SK-N-MC (cell line): ENCODE data around the gene TOMM7.
A peak's percentile ranks its signal among the peaks of the same experiment; 100 is the strongest.
"Not testable (repeated sequence)": the region's sequence is repeated elsewhere in the genome, so short reads cannot be mapped to it uniquely, and the experiment has no call there.

Experiments used
- DNase-seq: peaks from one replicate; pipeline ENCODE4 v3.0.0-alpha.2; 2011; ENCODE audit warnings: low read depth, low spot score
- H3K27ac ChIP-seq: fragments of 200-600 bp; sonication (generic); 2 replicates; pipeline ENCODE4 v1.5.1; 2016; ENCODE audit warnings: mixed run types
- H3K36me3 ChIP-seq: fragments of 200-600 bp; sonication (generic); 2 replicates; pipeline ENCODE4 v1.6.1; 2017; ENCODE audit warnings: antibody characterized with exemption, low read length, mixed read lengths; ENCODE audit not compliant: insufficient read depth
- H3K4me3 ChIP-seq: fragments of 200-600 bp; sonication (generic); 2 replicates; pipeline ENCODE4 v1.5.1; 2016
- H3K9ac ChIP-seq: fragments of 200-600 bp; sonication (generic); 2 replicates; pipeline ENCODE4 v1.8.0; 2017; ENCODE audit warnings: mixed run types, mixed read lengths; ENCODE audit not compliant: insufficient read length
- H3K9me3 ChIP-seq: fragments of 200-600 bp; sonication (generic); 2 replicates; pipeline ENCODE4 v1.6.1; 2017; ENCODE audit warnings: low read depth, mild to moderate bottlenecking, antibody characterized with exemption, low read length, moderate library complexity, mixed read lengths
- EZH2 ChIP-seq: fragments of 200-600 bp; sonication (generic); IDR thresholded peaks from one replicate; pipeline ENCODE4 v1.6.1; 2017; ENCODE audit warnings: antibody characterized with exemption
- FOXP2 ChIP-seq: optimal IDR thresholded peaks from 2 replicates; pipeline ENCODE3; 2011; ENCODE audit warnings: mild to moderate bottlenecking, moderate library complexity; ENCODE audit not compliant: insufficient read depth; ENCODE audit errors: extremely low read length, control extremely low read depth
- POLR2AphosphoS5 ChIP-seq: IDR thresholded peaks from 2 replicates; pipeline ENCODE4 v1.6.1; 2012; ENCODE audit warnings: mild to moderate bottlenecking, low read depth, low read length, borderline replicate concordance

The TOMM7 gene

GRCh38 chr7:22858274-22858639 lies 35.6 kb upstream of the TOMM7 start:
- Histone ChIP-seq H3K36me3 (peaks cover 54% of the 10 kb centered on the region), H3K4me3 (no peak overlapping the region), H3K9me3 (no peaks in the 10 kb centered on the region), H3K27ac (peak overlapping the region; percentile 69), H3K9ac (no peak overlapping the region)
- DNase-seq, result no peak
- no peak for TF ChIP-seq POLR2AphosphoS5
- TF ChIP-seq EZH2, result no peak
- no peak for TF ChIP-seq FOXP2

- DNase-seq, result no peak
- Histone ChIP-seq H3K4me3 (peak overlapping the region; percentile 98), H3K9ac (peak overlapping the region; percentile 99), H3K9me3 (no peaks in the 10 kb centered on the region), H3K36me3 (peaks cover 49% of the 10 kb centered on the region), H3K27ac (peak overlapping the region; percentile 92)
- TF ChIP-seq FOXP2, result no peak
- no peak for TF ChIP-seq EZH2
Observed at GRCh38 chr7:22856416-22856815, 33.8 kb upstream of the TOMM7 start.

GRCh38 chr7:22855049-22855392 lies 32.4 kb upstream of the TOMM7 start:
- H3K27ac ChIP-seq, result peak overlapping the region; percentile 92
- peak overlapping the region; percentile 98 for H3K4me3 ChIP-seq
- TF ChIP-seq POLR2AphosphoS5 (no peak), EZH2 (no peak), FOXP2 (no peak)
- H3K9me3 ChIP-seq, result no peaks in the 10 kb centered on the region
- peak overlapping the region; percentile 99 for H3K9ac ChIP-seq
- peaks cover 38% of the 10 kb centered on the region for H3K36me3 ChIP-seq
- DNase-seq, result no peak

DNA sequence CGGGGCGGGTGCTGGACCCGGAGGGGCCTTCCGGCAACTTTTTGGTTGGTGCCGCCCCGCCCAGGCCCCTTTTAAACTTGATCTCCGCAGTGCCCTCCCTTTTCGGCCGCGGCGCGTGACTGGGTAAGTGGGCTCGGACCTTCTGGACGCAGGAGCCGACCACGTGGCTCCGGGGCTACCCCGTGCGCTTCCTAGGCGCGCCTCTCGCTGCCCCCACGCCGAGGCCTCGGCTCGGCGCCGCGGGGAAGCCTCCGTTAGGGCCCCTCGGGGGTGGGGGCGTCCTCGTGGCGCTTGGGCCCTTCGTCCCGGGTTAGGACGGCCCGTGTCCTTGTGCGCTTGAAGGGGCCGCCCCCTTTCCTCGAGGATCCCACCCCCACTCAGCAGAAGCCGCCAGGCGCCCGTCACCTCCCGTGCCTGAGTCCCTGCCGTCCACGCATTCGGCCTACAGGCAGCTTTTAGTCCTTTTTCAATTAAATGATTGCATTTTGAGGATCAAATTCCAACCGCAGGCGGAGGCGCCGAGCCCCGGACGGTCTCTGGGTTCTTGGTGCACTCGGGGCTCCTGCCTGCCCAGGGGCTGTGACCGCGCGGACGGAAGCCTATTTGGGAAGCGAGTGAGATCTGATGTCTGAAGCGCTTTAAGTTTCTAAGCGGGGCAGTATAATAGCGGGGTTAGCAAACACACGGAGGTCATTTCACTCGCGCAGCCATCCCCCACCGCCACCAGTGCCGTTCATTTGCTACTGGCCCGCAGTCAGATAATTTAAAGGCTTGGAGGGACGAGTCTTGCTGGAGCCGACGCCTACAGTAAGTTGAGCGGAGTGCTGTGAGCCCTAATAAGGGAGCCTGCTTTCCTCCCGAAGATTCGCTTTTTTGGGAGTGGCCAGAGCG lies 31.8 kb upstream of the TOMM7 start:
- TF ChIP-seq EZH2 (no peak), POLR2AphosphoS5 (peak; percentile 85)
- no peak for DNase-seq
- H3K4me3 ChIP-seq, result peak overlapping the region; percentile 98

DNA sequence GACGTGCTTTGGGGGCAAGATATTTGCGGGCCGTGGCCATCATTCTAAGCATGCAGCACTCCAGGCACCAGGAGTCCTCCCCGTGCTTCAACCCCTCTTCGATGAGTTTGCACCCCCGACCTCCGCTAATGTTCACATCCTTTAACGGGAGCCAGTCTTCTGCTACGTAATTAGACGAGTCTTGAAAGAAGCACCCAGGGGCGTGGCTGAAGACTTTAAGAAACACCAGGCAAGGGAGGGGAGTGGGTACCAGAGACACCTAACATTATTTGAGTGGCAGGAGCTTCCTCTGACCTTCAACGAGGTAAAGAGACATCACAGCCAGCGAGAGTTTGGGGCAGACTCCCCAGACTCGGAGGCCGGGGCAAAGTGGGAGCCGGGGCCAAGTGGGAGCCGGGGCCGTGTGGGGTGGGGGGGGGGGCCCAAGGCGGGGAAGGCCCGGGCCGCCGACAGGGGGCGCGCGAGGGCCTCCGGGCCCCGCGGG lies 31.1 kb upstream of the TOMM7 start:
- H3K4me3 ChIP-seq, result peak overlapping the region; percentile 98
- TF ChIP-seq FOXP2 (no peak), EZH2 (no peak), POLR2AphosphoS5 (no peak)
- H3K36me3 ChIP-seq, result peaks cover 26% of the 10 kb centered on the region
- H3K9ac ChIP-seq, result peak overlapping the region; percentile 99
- 0 out of 2 replicates have a peak overlapping the region, but pooled peaks have one; percentile 92 for H3K27ac ChIP-seq
- no peaks in the 10 kb centered on the region for H3K9me3 ChIP-seq
- no peak for DNase-seq

More for the DNA sequence above, 31.8 kb upstream of the TOMM7 start:
- H3K9me3 ChIP-seq, result no peaks in the 10 kb centered on the region
- peaks cover 33% of the 10 kb centered on the region for H3K36me3 ChIP-seq
- H3K27ac ChIP-seq, result peak overlapping the region; percentile 92
- peak overlapping the region; percentile 99 for H3K9ac ChIP-seq

- no peak overlapping the region for H3K9ac ChIP-seq
Observed at GRCh38 chr7:22853138-22853537, 30.5 kb upstream of the TOMM7 start.

GRCh38 chr7:22851145-22851544 lies 28.5 kb upstream of the TOMM7 start:
- H3K4me3 ChIP-seq, result no peak overlapping the region
- TF ChIP-seq FOXP2 (no peak), EZH2 (no peak), POLR2AphosphoS5 (no peak)
- DNase-seq, result no peak
- peaks cover 6% of the 10 kb centered on the region; the same call in 1 of the 2 replicates for H3K36me3 ChIP-seq
- no peaks in the 10 kb centered on the region for H3K9me3 ChIP-seq
- H3K9ac ChIP-seq, result no peak overlapping the region
- no peak overlapping the region for H3K27ac ChIP-seq

More at GRCh38 chr7:22853138-22853537, 30.5 kb upstream of the TOMM7 start:
- DNase-seq, result no peak
- Histone ChIP-seq H3K4me3 (no peak overlapping the region; the same call in 1 of the 2 replicates), H3K9me3 (no peaks in the 10 kb centered on the region), H3K27ac (no peak overlapping the region; the same call in 1 of the 2 replicates), H3K36me3 (peaks cover 20% of the 10 kb centered on the region)
- TF ChIP-seq POLR2AphosphoS5 (no peak), FOXP2 (no peak), EZH2 (no peak)

DNA sequence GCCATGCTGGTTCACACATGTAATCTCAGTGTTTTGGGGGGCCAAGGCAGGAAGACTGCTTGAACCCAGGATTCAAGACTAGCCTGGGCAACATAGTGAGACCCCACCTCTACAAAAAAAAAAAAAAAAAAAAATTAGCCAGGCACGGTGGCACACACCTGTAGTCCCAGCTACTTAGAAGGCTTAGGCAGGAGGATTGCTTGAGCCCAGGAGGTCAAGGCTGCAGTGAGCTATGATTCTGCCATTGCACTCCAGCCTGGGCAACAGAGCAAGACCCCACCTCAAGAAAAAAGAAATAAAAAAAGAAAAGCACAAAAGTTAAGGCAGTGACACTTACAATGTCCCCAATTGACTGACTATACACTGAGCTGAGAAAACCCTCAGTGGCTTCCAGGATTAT lies 27.7 kb upstream of the TOMM7 start:
- not testable (repeated sequence) for H3K36me3 ChIP-seq, H3K27ac ChIP-seq, DNase-seq, H3K4me3 ChIP-seq, H3K9ac ChIP-seq, H3K9me3 ChIP-seq

GRCh38 chr7:22849662-22850061 lies 27.0 kb upstream of the TOMM7 start:
- Histone ChIP-seq H3K9me3 (no peaks in the 10 kb centered on the region), H3K9ac (no peak overlapping the region), H3K4me3 (no peak overlapping the region), H3K27ac (no peak overlapping the region), H3K36me3 (no peaks in the 10 kb centered on the region)
- no peak for DNase-seq
- TF ChIP-seq EZH2 (no peak), POLR2AphosphoS5 (no peak), FOXP2 (no peak)
